IPS-15b (cell line): ENCODE data around the gene CCDC192.

Experiments
- H3K27me3 ChIP-seq: one replicate; pipeline ENCODE4 v1.6.1; 2013; ENCODE audit warnings: low read length; ENCODE audit not compliant: control insufficient read depth, insufficient read depth
- H3K36me3 ChIP-seq: one replicate; pipeline ENCODE4 v1.6.1; 2013; ENCODE audit warnings: low read length; ENCODE audit not compliant: control insufficient read depth, insufficient read depth
- H3K4me1 ChIP-seq: one replicate; pipeline ENCODE4 v1.6.1; 2013; ENCODE audit warnings: mild to moderate bottlenecking, low read length; ENCODE audit not compliant: control insufficient read depth, insufficient read depth
- H3K4me3 ChIP-seq: one replicate; pipeline ENCODE4 v1.5.1; 2013; ENCODE audit warnings: low read depth, low read length
- H3K9ac ChIP-seq: one replicate; pipeline ENCODE4 v1.6.1; 2013; ENCODE audit warnings: low read depth, mild to moderate bottlenecking, low read length
- H3K9me3 ChIP-seq: one replicate; pipeline ENCODE4 v1.6.1; 2013; ENCODE audit warnings: mild to moderate bottlenecking, low read length; ENCODE audit not compliant: control insufficient read depth, insufficient read depth

The CCDC192 gene

DNA sequence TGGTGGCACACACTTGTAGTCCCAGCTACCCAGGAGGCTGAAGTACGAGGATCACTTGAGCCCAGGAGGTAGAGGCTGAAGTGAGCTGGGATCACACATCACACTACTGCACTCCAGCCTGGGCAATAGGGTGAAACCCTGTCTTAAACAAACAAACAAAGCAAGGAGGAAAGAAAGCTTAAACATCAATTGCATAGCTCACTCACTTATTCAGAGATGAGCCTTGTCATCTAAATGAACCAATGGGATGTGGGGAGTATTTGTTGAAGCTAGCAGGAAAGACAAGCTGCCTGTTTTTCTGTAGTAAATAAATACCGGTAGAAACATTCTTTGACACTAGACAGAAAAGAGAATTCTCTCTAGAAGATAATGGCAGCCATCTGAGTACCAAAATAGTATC is 219.4 kb downstream of the CCDC192 start:
- Histone ChIP-seq H3K9me3 (no peaks in the 10 kb centered on the region), H3K27me3 (no peaks in the 10 kb centered on the region), H3K9ac (no peak overlapping the region), H3K36me3 (no peaks in the 10 kb centered on the region), H3K4me1 (no peaks in the 10 kb centered on the region), H3K4me3 (no peak overlapping the region)

DNA sequence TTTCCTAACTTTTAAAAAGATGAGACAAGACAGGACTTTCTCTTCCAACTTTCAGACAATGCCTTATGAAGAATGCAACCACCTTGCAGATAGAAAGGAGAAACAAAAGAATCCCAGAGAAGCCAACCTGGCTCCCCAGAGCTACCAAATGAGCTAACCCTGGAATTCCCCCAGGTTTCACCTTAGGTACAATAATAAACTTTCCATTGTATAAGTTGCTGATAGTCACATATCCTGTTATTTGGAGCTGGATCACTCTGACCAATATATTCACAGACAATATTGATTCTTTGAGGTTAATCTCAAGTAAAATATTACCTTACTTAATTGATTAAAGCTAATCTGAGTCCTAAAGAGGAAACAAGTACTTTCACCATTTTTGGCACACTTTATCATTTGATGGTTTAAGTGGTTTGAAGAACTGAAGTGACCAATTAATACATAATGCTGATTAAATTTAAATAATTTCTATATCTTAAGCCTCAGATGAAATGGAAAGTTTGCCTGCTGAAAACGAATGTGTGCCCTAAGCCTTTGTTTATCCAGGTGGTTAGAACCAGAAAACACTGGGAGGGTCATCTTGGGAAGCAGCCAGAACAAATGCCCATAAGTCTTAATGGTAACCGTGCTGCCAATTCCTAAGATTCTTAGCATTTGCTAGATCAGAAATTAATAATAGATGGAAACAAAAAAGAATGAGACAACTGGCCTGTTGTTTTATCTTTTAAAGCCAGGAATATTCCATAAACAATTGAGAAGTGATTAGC is 220.8 kb downstream of the CCDC192 start:
- no peaks in the 10 kb centered on the region for H3K27me3 ChIP-seq
- H3K9ac ChIP-seq, result no peak overlapping the region
- no peaks in the 10 kb centered on the region for H3K4me1 ChIP-seq
- H3K36me3 ChIP-seq, result no peaks in the 10 kb centered on the region
- H3K4me3 ChIP-seq, result no peak overlapping the region
- H3K9me3 ChIP-seq, result no peaks in the 10 kb centered on the region

- no peak overlapping the region for H3K4me3 ChIP-seq
- H3K4me1 ChIP-seq, result no peaks in the 10 kb centered on the region
- H3K36me3 ChIP-seq, result no peaks in the 10 kb centered on the region
- no peaks in the 10 kb centered on the region for H3K27me3 ChIP-seq
- H3K9me3 ChIP-seq, result no peaks in the 10 kb centered on the region
- no peak overlapping the region for H3K9ac ChIP-seq
Observed at GRCh38 chr5:127924606-127925005, 221.4 kb downstream of the CCDC192 start.

- H3K4me1 ChIP-seq, result no peaks in the 10 kb centered on the region
- H3K9ac ChIP-seq, result no peak overlapping the region
- no peak overlapping the region for H3K4me3 ChIP-seq
- peaks cover 4% of the 10 kb centered on the region for H3K27me3 ChIP-seq
- no peaks in the 10 kb centered on the region for H3K36me3 ChIP-seq
- H3K9me3 ChIP-seq, result no peaks in the 10 kb centered on the region
Observed at GRCh38 chr5:127925916-127926315, 222.7 kb downstream of the CCDC192 start.

DNA sequence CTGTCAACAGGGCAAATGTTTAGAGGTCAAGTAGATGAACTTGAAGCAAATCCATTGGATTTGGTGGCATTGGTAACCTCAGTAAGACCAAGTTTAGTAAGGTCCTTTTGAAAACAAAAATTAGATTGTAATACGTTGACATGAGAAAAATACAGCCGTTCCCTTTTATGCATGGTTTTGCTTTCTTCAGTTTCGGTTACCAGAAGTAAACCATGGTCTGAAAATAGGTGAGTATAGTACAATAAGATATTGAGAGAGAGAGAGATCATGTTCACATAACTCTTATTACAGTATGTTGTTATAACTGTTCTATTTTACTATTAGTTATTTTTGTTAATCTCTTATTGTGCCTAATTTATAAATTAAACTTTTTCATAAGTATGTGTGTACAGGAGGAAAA is 223.8 kb downstream of the CCDC192 start:
- H3K27me3 ChIP-seq, result peaks cover 5% of the 10 kb centered on the region
- no peak overlapping the region for H3K9ac ChIP-seq
- no peak overlapping the region for H3K4me3 ChIP-seq
- H3K9me3 ChIP-seq, result no peaks in the 10 kb centered on the region
- no peaks in the 10 kb centered on the region for H3K4me1 ChIP-seq
- H3K36me3 ChIP-seq, result no peaks in the 10 kb centered on the region

DNA sequence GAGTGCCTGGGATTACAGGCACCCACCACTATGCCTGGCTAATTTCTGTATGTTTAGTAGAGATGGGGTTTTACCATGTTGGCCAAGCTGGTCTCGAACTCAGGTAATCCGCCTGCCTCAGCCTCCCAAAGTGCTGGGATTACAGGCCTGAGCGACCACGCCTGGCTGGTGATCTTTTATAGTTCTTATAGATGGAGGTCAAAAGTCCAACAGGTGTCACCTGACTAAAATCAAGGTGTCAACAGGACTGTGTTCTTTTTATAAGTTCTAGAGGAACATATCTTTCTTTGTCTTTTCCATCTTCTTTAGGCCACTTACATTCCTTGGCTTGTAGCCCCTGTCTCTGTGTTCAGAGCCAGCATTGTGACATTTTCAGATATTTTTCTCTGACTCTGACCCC is 224.9 kb downstream of the CCDC192 start:
- H3K4me1 ChIP-seq, result no peaks in the 10 kb centered on the region

GRCh38 chr5:127930311-127930710 is 227.1 kb downstream of the CCDC192 start:
- H3K9me3 ChIP-seq, result no peaks in the 10 kb centered on the region
- peaks cover 9% of the 10 kb centered on the region for H3K4me1 ChIP-seq
- H3K36me3 ChIP-seq, result no peaks in the 10 kb centered on the region
- no peak overlapping the region for H3K9ac ChIP-seq
- H3K4me3 ChIP-seq, result no peak overlapping the region
- H3K27me3 ChIP-seq, result peaks cover 32% of the 10 kb centered on the region

More for the DNA sequence above, 224.9 kb downstream of the CCDC192 start:
- no peaks in the 10 kb centered on the region for H3K9me3 ChIP-seq
- H3K9ac ChIP-seq, result no peak overlapping the region
- no peaks in the 10 kb centered on the region for H3K36me3 ChIP-seq
- no peak overlapping the region for H3K4me3 ChIP-seq
- H3K27me3 ChIP-seq, result peaks cover 12% of the 10 kb centered on the region

GRCh38 chr5:127931396-127931795 is 228.2 kb downstream of the CCDC192 start:
- no peak overlapping the region for H3K4me3 ChIP-seq
- H3K4me1 ChIP-seq, result peaks cover 11% of the 10 kb centered on the region
- no peaks in the 10 kb centered on the region for H3K36me3 ChIP-seq
- H3K9ac ChIP-seq, result no peak overlapping the region
- no peaks in the 10 kb centered on the region for H3K9me3 ChIP-seq
- H3K27me3 ChIP-seq, result peaks cover 42% of the 10 kb centered on the region

DNA sequence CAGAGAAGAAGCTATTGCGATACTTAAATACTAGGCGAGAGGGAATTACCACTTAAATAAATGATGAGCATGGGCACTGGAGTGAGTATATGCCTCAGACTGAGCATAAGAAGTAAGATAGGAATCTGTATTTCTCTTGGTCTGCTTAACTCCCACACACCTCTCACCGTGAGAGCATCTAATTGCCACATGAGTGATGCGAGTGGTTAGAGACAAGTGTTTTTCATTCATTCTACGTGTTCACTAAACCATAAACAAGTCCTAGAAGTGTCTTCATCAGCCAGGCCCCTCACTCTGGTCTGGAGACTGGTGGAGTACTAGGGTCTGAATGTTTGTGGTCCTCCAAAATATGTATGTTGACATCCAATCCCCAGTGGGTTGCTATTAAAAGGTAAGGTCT is 230.2 kb downstream of the CCDC192 start:
- Histone ChIP-seq H3K9me3 (no peaks in the 10 kb centered on the region), H3K36me3 (no peaks in the 10 kb centered on the region), H3K9ac (no peak overlapping the region), H3K27me3 (peaks cover 61% of the 10 kb centered on the region), H3K4me3 (no peak overlapping the region), H3K4me1 (peaks cover 11% of the 10 kb centered on the region)

DNA sequence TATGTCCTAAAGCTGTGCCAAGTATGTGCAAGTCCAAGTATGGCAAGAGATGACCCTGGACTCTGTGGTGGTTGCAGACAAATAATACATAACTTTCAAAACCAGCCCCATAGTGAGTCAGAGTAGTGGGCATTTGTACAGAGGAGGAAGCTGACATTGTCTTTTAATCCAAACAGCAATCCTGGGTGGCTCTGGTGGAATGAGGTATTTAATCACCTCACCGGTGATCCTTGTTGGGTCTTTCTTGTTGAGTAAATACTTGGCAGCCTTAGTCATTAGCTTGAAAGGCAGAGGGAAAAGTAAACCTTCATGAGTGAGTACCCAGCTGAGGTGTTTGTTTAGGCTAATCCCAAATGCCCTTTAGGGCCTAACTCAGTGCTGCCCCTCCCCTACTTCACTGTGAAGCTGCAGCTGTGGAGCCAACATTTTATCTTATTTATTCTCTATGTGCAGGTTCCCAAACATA is 231.6 kb downstream of the CCDC192 start:
- Histone ChIP-seq H3K9me3 (no peaks in the 10 kb centered on the region), H3K4me1 (peaks cover 11% of the 10 kb centered on the region), H3K36me3 (no peaks in the 10 kb centered on the region), H3K27me3 (peaks cover 61% of the 10 kb centered on the region), H3K4me3 (no peak overlapping the region), H3K9ac (no peak overlapping the region)

DNA sequence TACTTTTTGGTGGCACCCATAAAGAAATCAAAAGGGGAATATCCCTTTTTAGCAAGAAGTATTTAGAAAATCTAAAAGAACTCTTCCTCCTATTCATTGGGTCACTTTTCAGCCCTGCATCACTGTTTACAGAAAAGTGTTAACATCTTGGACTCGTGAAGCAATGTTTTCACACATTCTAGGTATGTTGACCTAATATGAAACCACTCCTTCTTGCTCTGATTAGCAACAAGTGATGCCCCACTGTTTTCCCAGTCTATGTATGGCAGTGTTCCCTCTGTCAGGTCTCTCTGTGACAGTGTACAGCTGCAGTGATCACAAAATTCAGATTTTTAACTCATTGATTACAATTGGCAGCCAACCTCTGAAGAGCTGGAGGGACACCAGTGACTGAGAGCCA is 232.2 kb downstream of the CCDC192 start:
- H3K36me3 ChIP-seq, result no peaks in the 10 kb centered on the region
- H3K27me3 ChIP-seq, result peaks cover 61% of the 10 kb centered on the region
- H3K4me3 ChIP-seq, result no peak overlapping the region
- peaks cover 11% of the 10 kb centered on the region for H3K4me1 ChIP-seq
- H3K9me3 ChIP-seq, result no peaks in the 10 kb centered on the region
- H3K9ac ChIP-seq, result no peak overlapping the region

DNA sequence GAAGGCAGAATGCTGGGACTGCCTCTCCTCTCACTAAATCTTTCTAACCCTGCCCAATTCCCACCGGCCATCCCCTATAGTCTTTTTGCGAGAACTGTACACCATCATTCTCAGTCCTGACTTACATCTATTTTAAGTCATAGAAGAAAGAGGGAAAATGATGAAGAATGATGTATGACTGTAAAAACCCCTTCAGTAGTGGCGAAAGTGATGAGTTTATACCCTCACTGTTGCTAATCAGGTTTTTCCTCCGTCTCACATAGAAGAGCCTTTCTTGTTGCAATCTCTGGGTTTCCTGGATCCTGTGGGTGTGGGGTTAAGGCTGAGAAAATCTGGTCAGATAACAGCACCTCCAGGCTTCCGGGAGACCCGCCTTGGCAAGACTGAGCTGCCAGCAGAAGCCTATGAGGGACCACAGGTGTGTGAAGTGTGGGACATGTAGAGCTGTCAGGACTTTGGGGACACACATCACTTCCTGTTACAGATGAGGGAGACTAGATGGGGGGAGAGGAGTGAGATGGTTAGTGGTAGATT is 233.3 kb downstream of the CCDC192 start:
- Histone ChIP-seq H3K4me3 (no peak overlapping the region), H3K36me3 (no peaks in the 10 kb centered on the region), H3K9ac (no peak overlapping the region), H3K4me1 (peaks cover 14% of the 10 kb centered on the region), H3K9me3 (no peaks in the 10 kb centered on the region), H3K27me3 (peaks cover 56% of the 10 kb centered on the region)
